ENCODE data around the gene NUDT19. TPM values are rescaled to one million over a fixed set of nuclear protein-coding genes. Genes with fewer than 3 reads are reported as not detected.
A peak's percentile ranks its signal among the peaks of the same experiment; 100 is the strongest.
"Not testable (repeated sequence)": the region's sequence is repeated elsewhere in the genome, so short reads cannot be mapped to it uniquely, and the experiment has no call there.

NUDT19 gene
- polyA plus RNA-seq, 3 donors = 3.8 to 5.6 (median 4.6) TPM

GRCh38 chr19:32694316-32694715 is 2.7 kb downstream of the NUDT19 start:
- peaks cover 20 to 30% of the 10 kb centered on the region in 2 donors for H3K36me3 Mint-ChIP-seq

GRCh38 chr19:32694851-32695250 is 3.2 kb downstream of the NUDT19 start:
- Mint-ChIP-seq H3K4me1 (peaks cover 71% of the 10 kb centered on the region), H3K36me3 (peaks cover 25 to 35% of the 10 kb centered on the region in 2 donors), H3K27ac (peak overlapping the region; percentile 37 to 93 (median 68)), H3K4me3 (peak overlapping the region in 1 of 2 donors; percentile 77), H3K9me3 (peaks cover 3 to 16% (median 7%) of the 10 kb centered on the region in 7 donors)
- intact Hi-C loops (cut with micrococcal nuclease) = loop anchor here in 1 of 2 donors (10.0 kb wide), 1 partner anchor 680 kb away; the partner anchor contains the start of gene CEBPG
- H2AFZ ChIP-seq (ENCODE audit: insufficient read depth, low read depth, low read length, poor library complexity, severe bottlenecking); H3K27me3 ChIP-seq (ENCODE audit: control insufficient read depth in 2 of 2, insufficient read depth in 2 of 2, low read length in 2 of 2); H3K9ac ChIP-seq (ENCODE audit: insufficient read depth, low read length, poor library complexity, severe bottlenecking); H3K9me3 ChIP-seq (replicated peaks in 1 of 2; ENCODE audit: control insufficient read depth in 1 of 2, insufficient read depth in 1 of 2, low read length in 2 of 2); H3K27me3 Mint-ChIP-seq (ENCODE audit: low read depth in 3 of 3); DNase-seq: not testable (repeated sequence)
- Histone ChIP-seq H4K20me1 (ENCODE audit: insufficient read depth, low read length) (peaks cover 53% of the 10 kb centered on the region), H3K36me3 (replicated peaks in 1 of 2; ENCODE audit: control insufficient read depth in 1 of 2, insufficient read depth in 2 of 2, low read length in 2 of 2) (peaks cover 11 to 26% of the 10 kb centered on the region in 2 donors), H3K27ac (ENCODE audit: low read depth in 1 of 2, low read length in 2 of 2) (peak overlapping the region in 1 of 2 donors; percentile 74), H3K4me2 (replicated peaks; ENCODE audit: extremely low read depth, low read length, poor library complexity, severe bottlenecking) (peak overlapping the region; percentile 15), H3K79me2 (ENCODE audit: insufficient read depth, low read length) (peaks cover 68% of the 10 kb centered on the region), H3K4me3 (replicated peaks in 1 of 3; ENCODE audit: low read depth in 2 of 3, low read length in 3 of 3) (peak overlapping the region in 1 of 3 experiments; percentile 82), H3K4me1 (ENCODE audit: control insufficient read depth in 1 of 2, insufficient read depth in 2 of 2, low read length in 2 of 2) (peaks cover 62 to 67% of the 10 kb centered on the region in 2 donors)
- WGBS (ENCODE audit: insufficient coverage) = no CpG with 5 or more reads among the region's 2 CpGs

More at GRCh38 chr19:32694316-32694715, 2.7 kb downstream of the NUDT19 start:
- Histone ChIP-seq H4K20me1 (ENCODE audit: insufficient read depth, low read length) (peaks cover 48% of the 10 kb centered on the region), H3K79me2 (ENCODE audit: insufficient read depth, low read length) (peaks cover 63% of the 10 kb centered on the region), H3K27ac (ENCODE audit: low read depth in 1 of 2, low read length in 2 of 2) (peak overlapping the region; percentile 40 to 74), H3K4me1 (ENCODE audit: control insufficient read depth in 1 of 2, insufficient read depth in 2 of 2, low read length in 2 of 2) (peaks cover 62 to 67% of the 10 kb centered on the region in 2 donors), H3K4me2 (replicated peaks; ENCODE audit: extremely low read depth, low read length, poor library complexity, severe bottlenecking) (peak overlapping the region; percentile 98), H3K36me3 (replicated peaks in 1 of 2; ENCODE audit: control insufficient read depth in 1 of 2, insufficient read depth in 2 of 2, low read length in 2 of 2) (peaks cover 7 to 21% of the 10 kb centered on the region in 2 donors), H3K4me3 (replicated peaks in 1 of 3; ENCODE audit: low read depth in 2 of 3, low read length in 3 of 3) (peak overlapping the region in 1 of 3 experiments; percentile 82)
- H2AFZ ChIP-seq (ENCODE audit: insufficient read depth, low read depth, low read length, poor library complexity, severe bottlenecking); H3K9me3 ChIP-seq (replicated peaks in 1 of 2; ENCODE audit: control insufficient read depth in 1 of 2, insufficient read depth in 1 of 2, low read length in 2 of 2); H3K9ac ChIP-seq (ENCODE audit: insufficient read depth, low read length, poor library complexity, severe bottlenecking); DNase-seq; H3K27me3 ChIP-seq (ENCODE audit: control insufficient read depth in 2 of 2, insufficient read depth in 2 of 2, low read length in 2 of 2); H3K27me3 Mint-ChIP-seq (ENCODE audit: low read depth in 3 of 3): not testable (repeated sequence)
- peaks cover 74% of the 10 kb centered on the region for H3K4me1 Mint-ChIP-seq
- intact Hi-C loops (cut with micrococcal nuclease) = loop anchor here in 1 of 2 donors (10.0 kb wide), 1 partner anchor 680 kb away; the partner anchor contains the start of gene CEBPG
- H3K27ac Mint-ChIP-seq = peak overlapping the region; percentile 82 to 93 (median 87)
- peak overlapping the region; percentile 83 to 95 for H3K4me3 Mint-ChIP-seq
- peaks cover 0 to 13% (median 4%) of the 10 kb centered on the region in 7 donors for H3K9me3 Mint-ChIP-seq
- WGBS (ENCODE audit: insufficient coverage) = 88% methylated on average over 1 of the region's 2 CpGs

DNA sequence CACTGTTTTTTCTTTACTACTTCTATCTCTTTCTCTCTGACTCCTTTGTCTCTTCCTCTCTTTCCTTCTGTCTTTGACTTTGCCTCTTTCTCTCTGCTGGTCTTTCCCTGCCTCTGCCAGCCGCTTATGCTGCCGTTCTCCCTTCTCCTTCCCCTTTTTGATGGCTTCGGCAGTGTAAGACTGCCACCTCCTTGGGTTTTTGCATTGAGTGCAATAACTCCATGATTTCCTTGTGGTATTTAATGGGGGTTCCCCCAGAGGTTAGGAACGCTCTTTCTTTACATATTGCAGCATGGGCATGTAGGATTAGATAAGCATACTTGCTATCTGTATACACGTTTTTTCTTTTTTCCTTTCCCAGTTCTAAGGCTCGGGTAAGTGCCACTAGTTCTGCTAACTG is 3.9 kb downstream of the NUDT19 start:
- peaks cover 31 to 42% of the 10 kb centered on the region in 2 donors for H3K36me3 Mint-ChIP-seq
- H3K27ac Mint-ChIP-seq = peak overlapping the region in 6 of 7 donors; percentile 72 to 87 (median 86)

GRCh38 chr19:32696771-32697170 is 5.2 kb downstream of the NUDT19 start:
- not testable (repeated sequence) for H3K27me3 Mint-ChIP-seq (ENCODE audit: low read depth in 3 of 3); H3K4me3 ChIP-seq (replicated peaks in 1 of 3; ENCODE audit: low read depth in 2 of 3, low read length in 3 of 3); H3K9ac ChIP-seq (ENCODE audit: insufficient read depth, low read length, poor library complexity, severe bottlenecking); H3K4me2 ChIP-seq (replicated peaks; ENCODE audit: extremely low read depth, low read length, poor library complexity, severe bottlenecking); H3K9me3 ChIP-seq (replicated peaks in 1 of 2; ENCODE audit: control insufficient read depth in 1 of 2, insufficient read depth in 1 of 2, low read length in 2 of 2); H3K27ac ChIP-seq (ENCODE audit: low read depth in 1 of 2, low read length in 2 of 2); H3K4me3 Mint-ChIP-seq; H2AFZ ChIP-seq (ENCODE audit: insufficient read depth, low read depth, low read length, poor library complexity, severe bottlenecking); H3K27me3 ChIP-seq (ENCODE audit: control insufficient read depth in 2 of 2, insufficient read depth in 2 of 2, low read length in 2 of 2)
- Mint-ChIP-seq H3K27ac (peak overlapping the region; percentile 43 to 87 (median 73)), H3K4me1 (peaks cover 60% of the 10 kb centered on the region), H3K36me3 (peaks cover 36 to 54% of the 10 kb centered on the region in 2 donors), H3K9me3 (peaks cover 5 to 23% (median 9%) of the 10 kb centered on the region in 7 donors)
- H3K79me2 ChIP-seq (ENCODE audit: insufficient read depth, low read length) = peaks cover 76% of the 10 kb centered on the region
- peak; percentile 59 to 89 (median 68) for DNase-seq
- peaks cover 49 to 55% of the 10 kb centered on the region in 2 donors for H3K4me1 ChIP-seq (ENCODE audit: control insufficient read depth in 1 of 2, insufficient read depth in 2 of 2, low read length in 2 of 2)
- intact Hi-C loops (cut with micrococcal nuclease) = loop anchor here in 1 of 2 donors (10.0 kb wide), 1 partner anchor 678 kb away; the partner anchor contains the start of gene CEBPG
- 0% methylated on average over 1 of the region's 3 CpGs for WGBS (ENCODE audit: insufficient coverage)
- H3K36me3 ChIP-seq (replicated peaks in 1 of 2; ENCODE audit: control insufficient read depth in 1 of 2, insufficient read depth in 2 of 2, low read length in 2 of 2) = peaks cover 21 to 42% of the 10 kb centered on the region in 2 donors
- peaks cover 71% of the 10 kb centered on the region for H4K20me1 ChIP-seq (ENCODE audit: insufficient read depth, low read length)

More for the DNA sequence above, 3.9 kb downstream of the NUDT19 start:
- peaks cover 60% of the 10 kb centered on the region for H4K20me1 ChIP-seq (ENCODE audit: insufficient read depth, low read length)
- peak overlapping the region in 1 of 2 donors; percentile 41 for H3K27ac ChIP-seq (ENCODE audit: low read depth in 1 of 2, low read length in 2 of 2)
- H3K27me3 Mint-ChIP-seq (ENCODE audit: low read depth in 3 of 3); H3K9ac ChIP-seq (ENCODE audit: insufficient read depth, low read length, poor library complexity, severe bottlenecking); H3K4me2 ChIP-seq (replicated peaks; ENCODE audit: extremely low read depth, low read length, poor library complexity, severe bottlenecking); H2AFZ ChIP-seq (ENCODE audit: insufficient read depth, low read depth, low read length, poor library complexity, severe bottlenecking); H3K9me3 ChIP-seq (replicated peaks in 1 of 2; ENCODE audit: control insufficient read depth in 1 of 2, insufficient read depth in 1 of 2, low read length in 2 of 2); H3K27me3 ChIP-seq (ENCODE audit: control insufficient read depth in 2 of 2, insufficient read depth in 2 of 2, low read length in 2 of 2): not testable (repeated sequence)
- peak overlapping the region in 1 of 3 experiments; percentile 11 for H3K4me3 ChIP-seq (replicated peaks in 1 of 3; ENCODE audit: low read depth in 2 of 3, low read length in 3 of 3)
- H3K4me1 ChIP-seq (ENCODE audit: control insufficient read depth in 1 of 2, insufficient read depth in 2 of 2, low read length in 2 of 2) = peaks cover 60 to 67% of the 10 kb centered on the region in 2 donors
- peaks cover 66% of the 10 kb centered on the region for H3K4me1 Mint-ChIP-seq
- DNase-seq = peak in 2 of 3 donors; percentile 61 to 82
- H3K36me3 ChIP-seq (replicated peaks in 1 of 2; ENCODE audit: control insufficient read depth in 1 of 2, insufficient read depth in 2 of 2, low read length in 2 of 2) = peaks cover 15 to 33% of the 10 kb centered on the region in 2 donors
- no CpG with 5 or more reads among the region's 6 CpGs for WGBS (ENCODE audit: insufficient coverage)
- H3K9me3 Mint-ChIP-seq = peaks cover 5 to 20% (median 9%) of the 10 kb centered on the region in 7 donors
- H3K4me3 Mint-ChIP-seq = peak overlapping the region; percentile 58 to 77
- peaks cover 73% of the 10 kb centered on the region for H3K79me2 ChIP-seq (ENCODE audit: insufficient read depth, low read length)
- intact Hi-C loops (cut with micrococcal nuclease) = loop anchor here in 1 of 2 donors (10.0 kb wide), 1 partner anchor 679 kb away; the partner anchor contains the start of gene CEBPG
